HT1080 (cell line): ENCODE measurements around the gene NUDT3. TPM values are rescaled to one million over a fixed set of nuclear protein-coding genes. Genes with fewer than 3 reads are reported as not detected.
"Not testable (repeated sequence)": the region's sequence is repeated elsewhere in the genome, so short reads cannot be mapped to it uniquely, and the experiment has no call there.

Source experiments
- DNase-seq: peaks from one replicate; pipeline ENCODE4 v3.0.0-alpha.2; 2015; ENCODE audit warnings: low read depth
- total RNA-seq: library from RNA; depleted of rRNA; stranded (reverse); fragments of >200 nt; shearing (Covaris generic); gene quantifications from 2 replicates; pipeline ENCODE4 v1.2.3, GENCODE V29; 2014

Gene NUDT3
- total RNA-seq, 1 experiment from 2014 or later = 19.2 TPM

GRCh38 chr6:34393191-34393965 lies 909 bp upstream of the NUDT3 start:
- no peak for DNase-seq

- DNase-seq = peak; percentile 58
Observed at GRCh38 chr6:34391786-34392496, 528 bp downstream of the NUDT3 start.

GRCh38 chr6:34391473-34391785 lies 1.0 kb downstream of the NUDT3 start:
- no peak for DNase-seq

GRCh38 chr6:34390531-34391472 lies 1.7 kb downstream of the NUDT3 start:
- DNase-seq = peak; percentile 65

- no peak for DNase-seq
Observed at GRCh38 chr6:34389034-34389433, 3.4 kb downstream of the NUDT3 start.

- no peak for DNase-seq
Observed at GRCh38 chr6:34388421-34388820, 4.0 kb downstream of the NUDT3 start.

GRCh38 chr6:34386316-34387137 lies 5.9 kb downstream of the NUDT3 start:
- DNase-seq = peak; percentile 72

DNA sequence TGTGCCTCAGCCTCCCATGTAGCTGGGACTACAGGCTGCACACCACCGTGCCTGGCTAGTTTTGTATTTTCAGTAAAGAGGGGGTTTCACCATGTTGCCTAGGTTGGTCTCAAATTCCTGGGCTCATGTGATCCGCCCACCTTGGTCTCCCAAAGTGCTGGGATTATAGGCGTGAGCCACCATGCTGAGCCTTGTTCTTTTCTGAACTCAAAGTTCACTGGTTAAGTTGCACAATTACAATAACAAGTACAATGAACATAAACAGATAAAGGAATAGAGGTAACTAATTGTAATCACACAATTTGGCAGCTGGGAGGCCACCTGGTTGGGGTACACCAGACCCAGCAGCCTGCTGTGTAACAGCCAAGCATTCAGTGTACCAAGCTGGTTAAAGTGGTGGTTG lies 6.7 kb downstream of the NUDT3 start:
- DNase-seq = no peak

DNA sequence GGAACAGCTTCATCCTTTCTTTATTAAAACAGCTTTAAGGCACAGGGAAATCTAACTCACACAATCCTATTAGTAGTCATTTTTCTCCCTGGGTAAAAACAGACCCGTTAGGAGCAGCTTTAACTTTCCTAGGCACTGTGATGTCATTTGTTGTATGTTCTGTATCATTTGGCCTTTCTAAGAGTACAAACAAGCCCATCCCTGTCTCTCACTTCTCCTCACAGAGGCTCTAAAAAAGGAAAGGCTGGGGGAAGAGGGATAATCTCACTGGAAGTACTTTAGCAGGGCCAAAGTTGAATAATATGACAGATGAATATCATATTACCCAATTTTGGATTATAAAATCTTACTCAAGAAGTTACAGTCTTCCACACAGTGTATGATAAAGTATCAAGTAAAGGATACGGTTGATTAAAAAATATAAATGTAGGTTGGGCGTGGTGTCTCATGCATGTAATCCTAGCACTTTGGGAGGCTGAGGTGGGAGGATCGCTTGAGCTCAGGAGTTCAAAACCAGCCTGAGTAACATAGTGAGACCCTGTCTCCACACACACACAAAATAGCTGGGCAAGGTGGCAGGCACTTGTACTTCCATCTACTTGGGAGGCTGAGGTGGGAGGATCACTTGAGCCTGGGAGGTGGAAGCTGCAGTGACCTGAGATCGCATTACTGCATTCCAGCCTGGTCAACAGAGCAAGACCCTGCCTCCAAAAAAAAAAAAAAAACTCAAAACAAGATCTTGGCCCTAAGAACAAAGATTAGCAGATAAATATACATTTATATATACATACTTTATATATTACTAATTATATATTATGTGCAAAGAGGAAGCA lies 7.9 kb downstream of the NUDT3 start:
- no peak for DNase-seq

- DNase-seq = no peak
Observed at GRCh38 chr6:34383656-34384320, 8.7 kb downstream of the NUDT3 start.

DNA sequence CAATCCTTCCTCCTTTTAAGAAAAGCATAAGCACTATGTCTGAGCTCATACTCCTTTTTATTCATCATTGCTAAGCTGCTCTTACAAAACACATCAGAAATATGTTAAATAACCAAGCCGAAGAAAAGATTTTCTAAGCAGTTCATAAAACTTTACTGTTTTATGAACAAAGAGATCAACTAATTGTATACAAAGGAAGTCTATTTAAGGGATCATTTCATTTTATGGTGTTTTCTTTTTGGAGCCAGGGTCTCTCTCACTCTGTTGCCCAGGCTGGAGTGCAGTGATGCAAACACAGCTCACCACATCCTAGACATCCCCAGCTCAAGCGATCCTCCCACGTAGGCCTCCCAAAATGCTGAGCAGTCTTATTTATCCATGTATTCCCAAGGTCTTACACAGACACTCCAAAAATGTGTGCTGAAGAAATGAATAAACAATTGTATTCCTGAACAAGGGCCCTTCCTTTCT lies 9.3 kb downstream of the NUDT3 start:
- DNase-seq = no peak

DNA sequence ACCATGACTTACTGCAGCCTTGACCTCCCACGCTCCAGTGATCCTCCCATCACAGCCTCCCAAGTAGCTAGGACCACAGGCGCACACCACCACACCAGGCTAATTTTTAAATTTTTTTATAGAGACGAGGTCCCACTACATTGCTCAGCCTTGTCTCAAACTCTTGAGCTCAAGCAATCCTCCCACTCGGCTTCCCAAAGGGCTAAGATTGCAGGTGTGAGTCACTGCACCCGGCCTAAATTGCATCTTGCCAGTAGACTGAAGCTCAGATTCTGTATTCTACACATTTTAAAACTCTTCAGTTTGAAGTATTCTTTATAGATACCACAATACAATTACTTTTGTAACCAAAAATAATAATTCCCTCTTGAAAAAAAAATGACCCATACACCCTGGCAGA lies 11.4 kb downstream of the NUDT3 start:
- DNase-seq = no peak

GRCh38 chr6:34378470-34378869 lies 14.0 kb downstream of the NUDT3 start:
- no peak for DNase-seq

DNA sequence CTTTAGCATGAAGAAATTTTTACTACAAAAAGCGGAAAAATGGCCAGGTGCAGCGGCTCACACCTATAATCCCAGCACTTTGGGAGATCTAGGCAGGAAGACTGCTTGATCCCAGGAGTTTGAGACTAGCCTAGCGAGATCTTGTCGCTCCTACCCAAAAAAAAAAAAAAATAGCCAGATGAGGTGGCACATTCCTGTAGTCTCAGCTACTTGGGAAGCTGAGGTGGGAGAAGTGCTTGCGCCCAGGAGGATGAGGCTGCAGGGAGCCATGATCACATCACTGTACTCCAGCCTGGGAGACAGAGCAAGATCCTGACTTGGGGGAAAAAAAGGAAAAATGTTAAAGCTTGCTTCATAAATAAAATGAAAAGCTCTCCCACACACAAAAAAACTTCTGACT lies 14.5 kb downstream of the NUDT3 start:
- DNase-seq = no peak

DNA sequence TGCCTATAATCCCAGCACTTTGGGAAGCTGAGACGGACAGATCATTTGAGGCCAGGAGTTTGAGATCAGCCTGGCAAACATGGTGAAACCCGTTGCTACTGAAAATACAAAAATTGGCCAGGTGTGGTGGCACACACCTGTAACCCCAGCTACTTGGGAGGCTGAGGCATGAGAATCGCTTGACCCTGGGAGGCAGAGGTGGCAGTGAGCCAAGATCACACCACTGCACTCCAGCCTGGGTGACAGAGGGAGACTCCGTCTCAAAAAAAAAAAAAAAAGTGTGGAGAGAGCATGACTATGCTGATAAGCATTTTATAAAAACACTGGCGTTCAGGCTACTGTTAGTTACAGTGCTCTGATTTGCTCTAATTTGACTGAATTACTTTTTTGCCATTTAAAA lies 14.9 kb downstream of the NUDT3 start:
- not testable (repeated sequence) for DNase-seq

GRCh38 chr6:34375833-34376232 lies 16.6 kb downstream of the NUDT3 start:
- DNase-seq = no peak

DNA sequence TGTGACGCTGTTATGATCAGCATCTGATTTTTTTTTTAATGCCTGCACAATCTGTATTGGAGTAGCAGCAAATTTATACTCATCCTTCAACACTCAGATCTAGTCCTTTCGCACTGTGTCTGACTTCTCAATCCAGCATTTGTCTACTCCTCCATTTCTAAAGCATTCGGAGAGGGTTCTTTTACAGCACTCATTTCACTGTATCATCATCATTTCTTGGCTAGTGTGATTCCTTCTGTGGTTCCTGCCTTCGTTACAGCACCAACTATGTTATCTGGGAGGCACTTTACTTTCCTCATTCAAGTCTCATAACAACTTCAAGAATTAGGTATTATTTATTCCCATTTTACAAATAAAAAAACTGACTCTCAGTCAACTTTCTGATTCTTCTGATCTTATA lies 18.0 kb downstream of the NUDT3 start:
- no peak for DNase-seq

- DNase-seq = no peak
Observed at GRCh38 chr6:34374069-34374468, 18.4 kb downstream of the NUDT3 start.

DNA sequence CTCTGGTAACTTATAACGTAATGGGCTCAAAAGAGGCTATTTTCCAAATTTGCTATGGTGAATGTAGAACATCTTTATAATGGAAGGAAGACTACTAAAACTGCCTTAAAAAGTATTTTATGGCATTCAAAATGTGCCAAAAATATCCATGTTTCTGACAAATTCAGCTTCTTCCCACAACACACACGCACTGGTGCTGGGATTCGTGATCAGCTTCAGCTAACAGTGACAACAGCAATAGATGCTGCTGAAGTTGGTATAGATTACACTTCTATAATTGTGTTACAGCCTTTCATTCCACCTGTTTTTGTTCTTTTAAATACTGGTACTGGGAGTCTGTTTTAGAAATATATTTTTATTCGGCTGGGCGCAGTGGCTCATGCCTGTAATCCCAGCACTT lies 19.0 kb downstream of the NUDT3 start:
- DNase-seq = no peak
